Activated CD4-positive, CD25-positive, alpha-beta regulatory T cell treated with anti-CD3 and anti-CD28 coated beads, Interleukin-2, amount 50 U/mL, for 16 hours (primary cell): Measurements from ENCODE around the gene ECI1.

Source experiments
- DNase-seq: peaks from one replicate; pipeline ENCODE4 v3.0.0-alpha.2; 2020; ENCODE audit warnings: low read depth, low spot score

The ECI1 gene

DNA sequence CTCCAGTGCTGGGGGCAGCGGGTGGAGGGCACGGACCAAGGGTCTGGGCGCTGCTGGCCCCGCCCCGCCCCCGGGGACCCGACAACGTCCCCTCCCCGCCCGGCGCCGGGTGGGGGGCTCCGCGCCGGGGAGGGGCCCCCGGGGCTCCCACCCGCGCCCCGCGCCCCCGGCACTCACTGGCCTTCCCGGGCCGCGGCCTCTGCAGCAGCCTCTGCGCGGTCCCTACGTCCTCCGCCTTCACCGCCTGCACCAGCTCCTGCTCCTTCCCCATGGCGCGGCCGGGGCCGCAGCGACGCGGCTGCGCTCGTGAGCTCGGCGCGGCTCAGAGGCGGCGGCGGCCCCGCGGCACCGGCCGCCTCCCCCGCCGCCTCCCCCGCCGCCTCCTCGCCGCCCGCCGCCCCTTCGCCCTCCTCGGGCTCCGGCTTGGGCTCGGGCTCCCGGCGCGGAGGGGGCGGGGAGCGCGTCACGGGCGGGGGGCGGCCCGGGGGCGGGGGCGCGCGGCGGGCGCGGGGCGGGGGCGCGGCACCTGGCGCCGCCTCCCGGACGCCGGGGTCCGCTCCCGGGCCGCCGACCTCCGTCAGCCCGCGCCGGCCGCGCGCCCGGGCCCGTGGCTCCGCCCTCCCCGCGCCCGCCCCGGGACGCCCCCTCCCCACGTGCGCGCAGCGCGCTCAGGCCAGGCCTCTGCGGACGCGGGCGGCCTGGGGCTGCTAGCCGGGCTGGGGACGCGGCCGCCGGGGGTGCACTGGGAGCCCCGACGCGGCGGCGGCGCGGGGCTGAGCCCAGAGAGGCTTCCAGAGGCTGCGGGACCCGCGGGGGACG lies 55.0 kb downstream of the ECI1 start, which contains the start of gene CASKIN1:
CASKIN1 (minus strand) TSS at position 444 of the 819 bp plus-strand sequence; CDS start at position 271, 173 bp downstream.
- DNase-seq: no peak

- no peak for DNase-seq
Measured at GRCh38 chr16:2195322-2196161, 55.8 kb downstream of the ECI1 start.

DNA sequence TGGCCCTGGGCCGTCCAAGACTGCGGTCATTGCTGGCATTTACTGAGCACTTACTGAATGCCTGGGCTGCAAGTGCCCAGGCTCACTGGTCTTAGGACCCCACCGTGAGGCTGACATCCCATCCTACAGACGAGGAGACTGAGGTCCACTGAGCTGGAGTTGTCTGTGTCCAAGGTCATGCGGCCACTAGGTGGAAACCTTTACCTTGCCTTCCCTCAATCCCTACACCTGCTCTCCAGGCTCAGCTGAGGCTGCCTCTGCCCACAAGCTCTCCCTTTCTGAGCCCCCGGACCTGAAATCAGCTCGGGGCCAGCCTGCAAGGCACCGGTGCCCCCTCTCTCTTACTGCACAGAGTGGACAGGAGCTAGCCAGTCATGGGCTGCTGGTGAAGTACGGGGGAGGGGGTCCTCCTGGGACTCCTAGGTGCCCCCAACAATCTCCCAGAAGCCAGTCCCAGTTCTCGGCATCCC lies 56.5 kb downstream of the ECI1 start:
- DNase-seq: no peak

DNA sequence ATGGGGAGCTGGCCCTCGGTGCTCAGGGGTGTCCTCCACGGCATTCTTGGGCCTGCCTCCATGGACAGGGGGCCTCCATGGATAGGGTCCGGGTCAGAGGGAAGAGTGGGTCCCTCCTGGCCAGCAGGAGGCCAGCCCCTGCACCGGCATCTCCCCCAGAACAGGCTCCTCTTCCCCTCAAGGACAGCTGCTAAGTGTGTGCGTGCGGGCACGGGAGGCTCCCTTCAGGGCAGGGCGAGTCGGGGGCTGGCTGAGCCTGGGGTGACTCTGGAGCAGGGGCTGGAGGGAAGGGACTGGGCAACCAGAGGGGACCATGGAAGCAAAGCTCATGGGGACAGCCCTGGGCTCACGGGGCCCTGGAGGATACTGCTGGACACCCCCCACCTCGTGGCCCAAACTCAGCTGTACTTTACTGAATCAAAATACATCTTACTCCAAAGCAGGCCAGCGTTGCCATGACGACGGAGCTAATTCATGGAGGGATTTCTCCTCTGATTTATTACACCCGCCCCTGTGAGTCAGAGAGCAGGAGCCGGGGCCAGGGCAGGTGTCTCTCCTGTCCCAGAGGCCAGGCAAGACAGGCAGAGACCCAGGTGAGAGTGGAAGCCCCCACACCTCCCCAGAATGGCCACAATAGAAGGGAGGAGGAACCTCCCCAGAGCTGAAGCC lies 57.1 kb downstream of the ECI1 start:
- no peak for DNase-seq

- no peak for DNase-seq
Measured at GRCh38 chr16:2191446-2191706, 60.0 kb downstream of the ECI1 start.

GRCh38 chr16:2190659-2191445 lies 60.5 kb downstream of the ECI1 start:
- no peak for DNase-seq

GRCh38 chr16:2190002-2190658 lies 61.3 kb downstream of the ECI1 start:
- no peak for DNase-seq
